HG03521 (cell line): ENCODE data around the gene ZNF575.

Source experiments
- ATAC-seq: cut with Tn5 transposase; IDR thresholded peaks from one replicate; pipeline ENCODE4 v1.9.1; 2021; ENCODE audit warnings: mild to moderate bottlenecking, moderate library complexity; ENCODE audit not compliant: unreplicated experiment

The ZNF575 gene

DNA sequence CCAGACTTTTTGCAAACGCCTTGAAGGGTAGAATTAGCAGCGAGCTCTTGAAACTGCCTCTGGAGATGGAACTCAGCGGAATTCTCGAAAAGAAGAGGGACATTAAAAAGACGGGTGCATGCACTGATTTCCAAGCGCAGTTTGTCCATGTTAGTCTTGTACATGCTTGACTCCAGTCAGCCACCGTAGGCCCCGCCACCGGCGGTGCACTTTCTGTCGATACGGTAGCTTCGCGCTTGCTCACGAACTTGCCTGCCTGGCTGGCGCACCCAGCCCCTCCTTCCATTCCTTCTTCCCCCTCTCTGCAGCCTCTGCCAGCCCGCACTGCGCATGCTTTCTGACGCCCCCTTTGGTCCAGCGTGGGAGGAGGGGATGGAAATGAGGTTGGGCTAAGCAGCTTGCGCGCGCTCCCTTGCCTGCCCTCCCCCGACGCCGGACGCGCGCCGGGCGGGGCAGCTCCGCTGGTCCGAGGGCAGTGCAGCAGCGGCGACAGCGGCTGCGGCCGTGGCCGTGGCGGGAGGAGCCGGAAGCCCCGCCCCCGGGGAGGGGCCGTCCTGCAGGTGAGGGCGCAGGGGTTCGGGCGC is at the start of gene ZNF575:
Gene ZNF575, plus strand, starts transcription at position 227 of the 584 bp plus-strand sequence. CDS start 1,235 bp downstream, outside the sequence.
- ATAC-seq, result peak; percentile 53

DNA sequence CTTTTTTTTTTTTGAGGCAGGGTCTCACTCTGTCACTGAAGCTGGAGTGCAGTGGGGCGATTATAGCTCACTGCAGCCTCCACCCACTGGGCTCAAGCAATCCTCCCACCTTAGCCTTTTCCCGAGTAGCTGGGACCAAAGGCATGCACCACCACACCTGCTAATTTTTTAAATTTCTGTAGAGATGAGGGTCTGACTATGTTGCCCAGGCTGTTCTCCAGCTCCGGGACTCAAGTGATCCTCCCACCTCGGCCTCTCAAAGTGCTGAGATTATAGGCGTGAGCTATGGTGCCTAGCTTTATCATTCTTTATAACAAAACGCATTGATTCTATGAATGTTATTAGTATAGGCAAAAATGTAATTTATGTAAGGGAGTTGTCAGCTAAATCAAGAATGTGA is 49.7 kb upstream of the ZNF575 start:
- ATAC-seq, result no peak

- ATAC-seq, result no peak
Observed at GRCh38 chr19:43485951-43486350, 47.0 kb upstream of the ZNF575 start.

- no peak for ATAC-seq
Observed at GRCh38 chr19:43486412-43486811, 46.6 kb upstream of the ZNF575 start.

GRCh38 chr19:43488179-43488578 is 44.8 kb upstream of the ZNF575 start:
- ATAC-seq, result no peak

- no peak for ATAC-seq
Observed at GRCh38 chr19:43489310-43489709, 43.7 kb upstream of the ZNF575 start.

GRCh38 chr19:43489979-43490599 is 42.9 kb upstream of the ZNF575 start:
- ATAC-seq, result no peak

DNA sequence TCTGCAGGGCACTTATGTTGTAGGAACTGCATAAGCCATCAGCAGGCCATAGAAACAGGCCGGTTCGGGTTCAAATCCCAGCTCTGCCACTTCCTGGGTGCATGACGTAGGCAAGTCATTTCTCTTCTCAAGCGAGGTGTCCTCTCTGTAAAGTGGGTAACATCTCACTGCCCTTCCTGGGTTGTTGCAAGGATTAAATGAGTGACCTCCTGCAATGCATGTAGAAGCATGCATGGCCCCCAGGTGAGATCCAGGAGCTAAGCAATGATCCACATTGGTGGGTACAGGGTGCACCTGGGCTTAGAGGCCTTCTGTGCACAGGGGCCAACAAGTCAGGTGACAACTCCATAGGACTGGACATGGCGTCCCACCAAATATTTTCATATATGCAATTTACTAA is 42.2 kb upstream of the ZNF575 start:
- ATAC-seq, result no peak

GRCh38 chr19:43495082-43495481 is 37.9 kb upstream of the ZNF575 start:
- no peak for ATAC-seq

DNA sequence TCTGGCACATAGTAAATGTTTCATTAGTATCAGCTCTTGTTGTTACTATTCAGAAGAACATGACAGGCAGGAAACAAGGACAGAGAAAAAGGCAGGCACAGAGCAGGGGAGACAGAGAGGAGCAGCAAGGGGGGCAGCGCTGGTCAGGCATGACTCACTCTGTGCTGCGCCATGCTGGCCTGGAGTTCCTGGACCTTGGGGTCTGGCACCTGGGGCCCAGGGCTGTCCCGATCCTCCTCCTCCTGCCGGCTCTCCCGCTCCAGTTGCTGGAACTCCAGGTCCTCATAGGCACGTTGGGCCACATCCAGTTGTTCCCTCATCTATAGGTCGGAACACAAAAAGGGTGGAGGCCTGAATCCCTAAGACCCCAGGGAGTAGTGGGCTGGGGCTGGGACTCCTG is 36.0 kb upstream of the ZNF575 start:
- no peak for ATAC-seq

DNA sequence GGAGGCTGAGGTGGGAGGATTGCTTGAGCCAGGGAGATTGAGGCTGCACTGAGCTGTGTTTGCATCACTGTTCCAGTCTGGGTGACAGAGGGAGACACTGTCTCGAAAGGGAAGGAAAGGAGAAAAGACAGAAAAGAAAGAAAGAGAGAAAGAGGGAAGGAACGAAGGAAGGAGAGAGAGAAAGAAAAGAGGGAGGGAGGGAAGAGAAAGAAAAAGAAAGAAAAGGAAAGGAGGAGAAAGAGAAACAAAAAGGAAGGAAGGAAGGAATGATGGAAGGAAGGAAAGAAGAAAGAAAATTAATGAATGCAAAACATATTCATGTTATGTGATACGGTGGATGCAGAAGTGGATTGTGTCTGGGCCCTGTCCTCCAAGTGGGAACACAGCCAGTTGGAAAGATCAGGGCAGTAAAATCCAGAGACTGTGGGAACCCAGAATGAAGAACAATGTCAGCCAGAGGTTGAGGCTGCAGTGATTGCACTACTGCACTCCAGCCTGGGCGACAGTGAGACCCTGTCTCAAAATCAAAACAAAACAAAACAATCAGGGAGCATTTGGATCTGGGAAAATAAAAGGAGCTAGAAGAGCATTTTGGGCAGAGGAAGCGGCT is 34.6 kb upstream of the ZNF575 start:
- no peak for ATAC-seq

DNA sequence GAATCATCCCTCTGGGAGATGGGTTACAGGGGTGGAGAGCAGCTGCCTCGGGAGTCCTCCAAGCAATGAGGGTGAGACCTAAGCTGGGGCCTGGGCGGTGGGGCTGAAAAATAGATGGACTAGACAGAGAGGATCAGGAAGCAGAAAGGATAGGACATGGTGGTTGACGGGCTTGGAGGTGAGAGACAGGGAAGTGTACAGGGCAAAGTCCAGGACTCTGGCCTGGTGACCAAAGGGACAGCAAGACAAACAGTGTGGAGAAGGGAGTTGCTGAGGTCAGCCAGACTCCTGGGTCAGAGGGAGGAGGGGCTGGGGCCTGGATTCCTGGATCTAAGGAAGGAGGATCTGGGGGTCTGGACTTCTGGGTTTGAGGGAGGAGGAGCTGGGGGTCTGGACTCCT is 33.9 kb upstream of the ZNF575 start:
- no peak for ATAC-seq

DNA sequence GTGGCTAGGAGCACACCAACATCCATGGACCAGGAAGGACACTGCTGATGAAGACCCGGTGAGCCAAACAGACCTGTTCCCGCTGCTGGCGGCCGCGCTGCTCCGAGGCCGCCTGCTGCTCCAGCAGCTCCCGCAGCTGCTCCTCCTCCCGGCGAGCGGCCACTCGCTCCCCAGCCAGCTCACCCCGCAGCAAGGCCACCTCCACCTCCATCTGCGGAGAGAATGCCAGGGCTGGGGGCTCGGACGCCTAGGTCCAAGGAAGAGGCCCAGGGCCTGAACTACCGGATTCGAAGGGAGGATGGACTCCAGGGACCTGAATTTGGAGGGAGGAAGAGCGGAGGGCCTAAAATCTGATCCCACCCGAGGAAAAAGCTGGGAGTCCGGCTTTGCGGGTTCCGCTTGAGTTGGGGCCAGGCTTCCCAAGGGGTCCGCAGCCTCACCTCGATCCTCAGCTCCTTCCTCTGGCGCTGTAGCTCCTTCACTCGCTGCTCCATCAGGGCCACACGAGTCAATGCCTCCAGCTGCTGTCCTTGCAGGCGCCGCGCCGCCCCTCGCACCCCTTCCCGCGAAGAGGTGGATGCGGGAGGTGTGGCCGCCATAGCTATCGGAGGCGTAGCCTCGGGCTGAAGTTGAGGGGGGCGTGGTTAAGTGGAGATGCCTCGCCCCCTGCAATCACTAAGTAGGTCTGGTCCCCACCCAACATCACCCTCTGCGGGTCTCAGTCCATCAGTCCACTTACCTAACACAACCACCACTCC is 31.1 kb upstream of the ZNF575 start:
- ATAC-seq, result no peak

GRCh38 chr19:43502419-43502976 is 30.5 kb upstream of the ZNF575 start:
- ATAC-seq, result no peak

DNA sequence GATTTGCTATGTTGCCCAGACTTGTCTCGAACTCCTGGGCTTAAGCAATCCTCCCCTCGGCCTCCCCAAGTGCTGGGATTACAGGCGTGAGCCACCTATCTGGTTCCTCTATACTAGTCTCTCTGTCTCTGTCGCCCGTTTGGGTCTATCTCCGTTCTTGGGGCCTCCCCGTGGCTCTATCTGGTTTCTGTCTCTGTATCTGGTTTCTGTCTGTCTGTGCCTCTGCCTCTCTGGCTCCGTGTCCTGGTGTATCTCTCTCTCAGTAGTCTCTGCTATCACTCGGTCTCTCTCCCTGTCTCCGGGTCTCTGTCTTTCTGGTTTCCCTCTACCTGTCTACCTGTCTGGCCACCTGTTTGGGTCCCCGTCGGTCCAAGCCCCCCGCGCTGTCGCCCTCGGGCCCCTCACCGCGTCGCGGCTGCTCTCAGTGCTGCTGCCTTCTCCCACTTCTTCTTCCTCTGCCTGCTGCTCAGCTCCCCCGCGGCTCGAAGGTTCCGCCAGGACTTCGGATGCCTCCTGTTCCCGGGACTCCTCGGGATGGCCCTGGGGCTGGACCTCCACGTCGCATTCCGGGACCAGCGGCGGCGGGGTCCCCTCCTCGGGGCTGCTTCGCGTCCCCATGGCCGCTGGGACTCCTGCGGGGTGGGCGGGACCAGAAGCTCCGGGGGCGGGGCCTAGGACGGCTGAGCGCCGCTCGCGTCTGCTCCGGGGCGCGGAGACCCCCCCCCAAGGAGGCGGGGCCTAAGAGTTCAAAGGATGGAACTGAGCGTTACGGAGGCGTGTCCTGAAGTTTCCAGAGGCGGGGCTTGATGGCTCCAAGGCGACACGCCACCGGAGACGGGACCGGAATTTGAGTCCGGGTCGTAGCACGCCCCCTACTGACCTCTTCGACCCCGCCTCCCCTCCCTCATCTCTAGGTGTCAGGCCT is 29.2 kb upstream of the ZNF575 start:
- peak; percentile 84 for ATAC-seq

DNA sequence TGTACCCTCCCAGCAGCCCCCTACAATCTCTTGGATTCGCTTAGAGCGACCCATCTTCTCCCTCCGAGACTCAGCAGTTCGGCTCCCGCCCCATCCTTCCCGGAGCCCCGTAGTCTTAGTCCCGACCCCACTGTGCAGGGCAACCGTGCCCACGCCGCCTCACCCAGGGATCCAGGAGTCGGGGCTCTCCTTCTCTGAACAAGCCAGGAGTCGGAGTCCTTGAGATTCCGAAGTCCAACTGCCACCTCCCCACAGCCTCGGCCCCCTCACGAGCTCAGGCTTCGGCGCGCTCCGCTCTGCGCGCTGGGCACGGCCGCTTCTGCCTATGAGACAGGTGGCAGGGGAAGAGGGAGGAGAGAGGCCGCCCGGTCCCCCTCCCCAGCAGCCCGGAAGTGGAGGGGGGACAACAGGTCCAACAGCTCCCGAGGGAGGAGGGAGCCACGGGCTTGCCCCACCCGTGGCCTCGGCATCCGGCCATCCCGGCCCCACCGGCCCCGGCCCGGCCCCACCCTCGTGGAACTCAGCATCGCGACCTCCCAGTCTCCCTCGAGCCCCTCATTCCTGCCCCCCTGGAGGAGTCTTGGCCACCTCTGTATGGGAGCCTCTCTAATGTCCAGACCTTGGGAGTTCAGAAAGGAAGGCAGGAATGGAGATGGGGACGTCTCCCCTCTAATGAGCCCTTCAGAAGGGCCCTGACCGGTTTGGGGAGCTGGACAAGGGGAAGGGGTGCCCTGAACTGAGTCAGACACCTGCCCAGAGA is 28.4 kb upstream of the ZNF575 start, which contains the start of gene PHLDB3:
Gene PHLDB3, minus strand, starts transcription at position 321 of the 760 bp plus-strand sequence. CDS start 628 bp downstream, outside the sequence.
- peak; percentile 31 for ATAC-seq

DNA sequence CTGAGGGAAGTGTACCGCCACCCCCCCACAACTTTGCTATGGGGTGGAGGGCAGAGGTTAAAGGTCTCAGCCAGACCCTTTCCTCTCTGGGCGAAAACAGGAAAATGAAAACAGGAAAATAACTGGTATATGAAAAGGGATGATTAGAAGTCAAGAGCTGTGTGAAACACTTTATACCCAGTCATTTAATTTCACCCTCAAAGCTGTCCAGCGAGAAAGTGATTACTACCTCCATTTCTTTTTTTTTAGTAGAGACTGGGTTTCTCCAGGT is 27.9 kb upstream of the ZNF575 start:
- no peak for ATAC-seq

DNA sequence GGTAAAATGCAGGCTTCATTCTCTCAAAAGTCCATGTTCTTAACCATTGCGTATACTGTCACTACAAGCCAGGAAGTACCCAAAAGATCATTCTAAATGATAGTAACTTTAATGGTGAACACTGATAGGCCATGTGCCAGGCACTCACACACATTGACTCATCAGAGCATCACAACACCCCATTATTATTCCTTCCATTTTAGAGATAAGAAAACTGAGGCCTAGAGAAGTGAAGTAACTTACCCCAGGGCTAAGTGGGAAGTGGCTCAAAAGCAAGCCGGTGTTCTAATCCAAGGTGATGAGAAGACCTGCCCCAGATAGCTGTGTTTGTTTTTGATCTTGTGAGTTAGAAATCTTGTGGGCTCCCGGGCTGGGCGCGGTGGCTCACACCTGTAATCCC is 27.0 kb upstream of the ZNF575 start:
- ATAC-seq, result no peak

GRCh38 chr19:43506629-43507028 is 26.4 kb upstream of the ZNF575 start:
- ATAC-seq, result no peak

DNA sequence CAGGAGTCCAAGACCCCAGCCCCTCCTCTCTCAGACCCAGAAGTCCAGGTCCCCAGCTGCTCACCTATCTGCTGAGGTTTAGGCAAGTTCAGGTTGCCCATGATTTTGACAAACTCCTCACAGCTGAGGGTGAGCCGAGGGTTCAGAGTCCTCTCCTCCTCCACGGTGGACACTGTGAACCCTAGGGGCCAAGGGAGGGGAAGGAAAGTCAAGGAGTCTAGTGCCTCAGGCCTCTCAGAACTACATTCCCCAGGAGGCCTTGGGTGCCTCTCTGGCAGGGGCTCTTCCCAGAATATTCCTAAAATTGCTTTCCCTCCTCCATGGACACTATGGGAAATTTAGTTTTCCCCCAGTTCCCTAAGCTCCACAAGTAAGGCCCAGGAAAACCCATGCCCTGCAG is 25.1 kb upstream of the ZNF575 start:
- ATAC-seq, result no peak
